Neural cell (in vitro differentiated cells): ENCODE data around the gene ITPKB. TPM values are rescaled to one million over a fixed set of nuclear protein-coding genes. Genes with fewer than 3 reads are reported as not detected.

Experiments
- H2AFZ ChIP-seq: fragments of 200-600, 300-800 bp; sonication (generic), shearing (Covaris generic); 2 replicates; pipeline ENCODE4 v1.6.0; 2014; ENCODE audit warnings: low read depth, mild to moderate bottlenecking, antibody characterized with exemption, low read length, moderate library complexity
- H3F3A ChIP-seq: fragments of 200-600 bp; shearing (Covaris generic); 2 replicates; pipeline ENCODE4 v1.6.1; 2016; ENCODE audit warnings: mild to moderate bottlenecking, moderate library complexity, mixed read lengths, antibody characterized with exemption, low read length; ENCODE audit not compliant: insufficient read depth, poor library complexity, severe bottlenecking
- H3K27ac ChIP-seq: fragments of 200-600, 300-800 bp; sonication (generic), shearing (Covaris generic); 2 replicates; pipeline ENCODE4 v1.5.1; 2014; ENCODE audit warnings: mild to moderate bottlenecking, low read length, moderate library complexity
- H3K27me3 ChIP-seq: fragments of 300-800, 200-600 bp; sonication (generic), shearing (Covaris generic); 2 replicates; pipeline ENCODE4 v1.6.0; 2014; ENCODE audit warnings: mild to moderate bottlenecking, low read depth, low read length, moderate library complexity; ENCODE audit not compliant: insufficient read depth
- H3K36me3 ChIP-seq: fragments of 300-800, 200-600 bp; sonication (generic), shearing (Covaris generic); 2 replicates; pipeline ENCODE4 v1.5.1; 2014; ENCODE audit warnings: mild to moderate bottlenecking, antibody characterized with exemption, low read length, moderate library complexity; ENCODE audit not compliant: insufficient read depth
- H3K4me2 ChIP-seq: fragments of 300-800, 200-600 bp; sonication (generic), shearing (Covaris generic); 2 replicates; pipeline ENCODE4 v1.6.0; 2014; ENCODE audit warnings: mild to moderate bottlenecking, low read length
- H3K4me3 ChIP-seq: fragments of 300-800, 200-600 bp; sonication (generic), shearing (Covaris generic); 2 replicates; pipeline ENCODE4 v1.5.1; 2014; ENCODE audit warnings: mild to moderate bottlenecking, low read length, moderate library complexity
- H3K79me2 ChIP-seq: fragments of 200-600 bp; shearing (Covaris generic); replicated peaks from 2 replicates; pipeline ENCODE4 v1.6.0; 2014; ENCODE audit warnings: mild to moderate bottlenecking, low read length, moderate library complexity; ENCODE audit not compliant: insufficient read depth
- H3K9ac ChIP-seq: fragments of 300-800, 200-600 bp; sonication (generic), shearing (Covaris generic); 2 replicates; pipeline ENCODE4 v1.6.1; 2016; ENCODE audit warnings: mild to moderate bottlenecking, low read length, mixed read lengths
- H3K9me2 ChIP-seq: fragments of 200-600 bp; shearing (Covaris generic); 2 replicates; pipeline ENCODE4 v1.6.1; 2016; ENCODE audit warnings: mild to moderate bottlenecking, low read length, mixed read lengths; ENCODE audit not compliant: insufficient read depth
- H3K9me3 ChIP-seq: fragments of 200-600, 300-800 bp; sonication (generic), shearing (Covaris generic); 2 replicates; pipeline ENCODE4 v1.6.1; 2016; ENCODE audit warnings: mild to moderate bottlenecking, mixed run types, low read length, moderate library complexity, mixed read lengths
- H4K20me1 ChIP-seq: fragments of 200-600 bp; shearing (Covaris generic); 2 replicates; pipeline ENCODE4 v1.6.1; 2016; ENCODE audit warnings: mild to moderate bottlenecking, mixed run types; ENCODE audit not compliant: insufficient read depth
- CTCF ChIP-seq: fragments of 450-650 bp; IDR thresholded peaks from 2 replicates; pipeline ENCODE4 v1.5.1; 2014; ENCODE audit warnings: antibody characterized with exemption, mild to moderate bottlenecking, moderate library complexity; ENCODE audit not compliant: poor library complexity, severe bottlenecking
- EP300 ChIP-seq: fragments of 450-650 bp; conservative IDR thresholded peaks from 2 replicates; pipeline ENCODE4 v1.6.1; 2014; ENCODE audit warnings: antibody characterized with exemption, mild to moderate bottlenecking, moderate library complexity; ENCODE audit not compliant: poor library complexity, severe bottlenecking
- EZH2 ChIP-seq: fragments of 200-600, 300-800 bp; shearing (Covaris generic), sonication (generic); IDR thresholded peaks from 2 replicates; pipeline ENCODE4 v1.6.1; 2014; ENCODE audit warnings: antibody characterized with exemption, low read length, borderline replicate concordance, mild to moderate bottlenecking; ENCODE audit not compliant: insufficient read depth, poor library complexity, severe bottlenecking
- MXI1 ChIP-seq: fragments of 450-650 bp; conservative IDR thresholded peaks from 2 replicates; pipeline ENCODE4 v1.6.1; 2014; ENCODE audit warnings: antibody characterized with exemption, mild to moderate bottlenecking; ENCODE audit not compliant: poor library complexity, severe bottlenecking
- POLR2AphosphoS5 ChIP-seq: IDR thresholded peaks from 2 replicates; pipeline ENCODE4 v1.6.1; 2012
- RAD21 ChIP-seq: fragments of 450-650 bp; conservative IDR thresholded peaks from 2 replicates; pipeline ENCODE4 v1.6.1; 2014; ENCODE audit warnings: antibody characterized with exemption, mild to moderate bottlenecking, moderate library complexity
- SMC3 ChIP-seq: fragments of 450-650 bp; conservative IDR thresholded peaks from 2 replicates; pipeline ENCODE4 v1.6.1; 2014; ENCODE audit warnings: antibody characterized with exemption, mild to moderate bottlenecking, moderate library complexity; ENCODE audit not compliant: poor library complexity
- TAF1 ChIP-seq: IDR thresholded peaks from 2 replicates; pipeline ENCODE4 v1.6.1; 2012; ENCODE audit warnings: low read depth
- polyA plus RNA-seq: library from polyadenylated mRNA; depleted of rRNA; stranded (reverse); fragments of >200 nt; gene quantifications from 2 replicates; pipeline ENCODE4 v1.2.3, GENCODE V29; 2014
- TF ChIP-seq, protein P1 (sequence below): IDR thresholded peaks from 2 replicates; pipeline ENCODE4 v1.6.1; 2012; ENCODE audit warnings: borderline replicate concordance

ITPKB gene
- polyA plus RNA-seq, 1 donor from 2014 or later, result 0.19 TPM

DNA sequence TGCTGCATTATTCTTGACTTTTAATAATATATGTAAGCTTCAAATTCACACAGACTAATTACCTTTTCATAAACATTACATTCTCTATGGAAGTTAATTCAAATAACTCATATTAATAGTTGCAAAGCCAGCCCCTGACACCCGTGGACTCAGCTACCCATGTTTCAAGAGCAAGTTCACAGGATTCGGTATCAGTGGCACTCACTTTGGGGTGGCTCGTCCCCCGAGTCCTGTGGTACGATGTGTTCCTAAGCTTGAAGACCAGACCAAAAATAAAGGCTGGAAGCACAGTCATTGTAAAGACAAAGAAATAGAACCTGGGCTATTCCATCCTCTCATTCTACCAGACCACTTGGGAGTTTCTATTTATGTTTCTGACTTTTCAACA, 70.9 kb downstream of the ITPKB start:
- no peak overlapping the region for H3K4me3 ChIP-seq
- H3K36me3 ChIP-seq, result no peaks in the 10 kb centered on the region
- H3K27me3 ChIP-seq, result no peaks in the 10 kb centered on the region
- H3K9me2 ChIP-seq, result no peaks in the 10 kb centered on the region
- no peak overlapping the region for H3K4me2 ChIP-seq
- H3K9me3 ChIP-seq, result no peaks in the 10 kb centered on the region
- H3K27ac ChIP-seq, result no peak overlapping the region
- no peaks in the 10 kb centered on the region for H3F3A ChIP-seq
- no peak overlapping the region for H2AFZ ChIP-seq
- no peaks in the 10 kb centered on the region for H3K79me2 ChIP-seq
- H4K20me1 ChIP-seq, result no peaks in the 10 kb centered on the region
- TF ChIP-seq, protein P1, sequence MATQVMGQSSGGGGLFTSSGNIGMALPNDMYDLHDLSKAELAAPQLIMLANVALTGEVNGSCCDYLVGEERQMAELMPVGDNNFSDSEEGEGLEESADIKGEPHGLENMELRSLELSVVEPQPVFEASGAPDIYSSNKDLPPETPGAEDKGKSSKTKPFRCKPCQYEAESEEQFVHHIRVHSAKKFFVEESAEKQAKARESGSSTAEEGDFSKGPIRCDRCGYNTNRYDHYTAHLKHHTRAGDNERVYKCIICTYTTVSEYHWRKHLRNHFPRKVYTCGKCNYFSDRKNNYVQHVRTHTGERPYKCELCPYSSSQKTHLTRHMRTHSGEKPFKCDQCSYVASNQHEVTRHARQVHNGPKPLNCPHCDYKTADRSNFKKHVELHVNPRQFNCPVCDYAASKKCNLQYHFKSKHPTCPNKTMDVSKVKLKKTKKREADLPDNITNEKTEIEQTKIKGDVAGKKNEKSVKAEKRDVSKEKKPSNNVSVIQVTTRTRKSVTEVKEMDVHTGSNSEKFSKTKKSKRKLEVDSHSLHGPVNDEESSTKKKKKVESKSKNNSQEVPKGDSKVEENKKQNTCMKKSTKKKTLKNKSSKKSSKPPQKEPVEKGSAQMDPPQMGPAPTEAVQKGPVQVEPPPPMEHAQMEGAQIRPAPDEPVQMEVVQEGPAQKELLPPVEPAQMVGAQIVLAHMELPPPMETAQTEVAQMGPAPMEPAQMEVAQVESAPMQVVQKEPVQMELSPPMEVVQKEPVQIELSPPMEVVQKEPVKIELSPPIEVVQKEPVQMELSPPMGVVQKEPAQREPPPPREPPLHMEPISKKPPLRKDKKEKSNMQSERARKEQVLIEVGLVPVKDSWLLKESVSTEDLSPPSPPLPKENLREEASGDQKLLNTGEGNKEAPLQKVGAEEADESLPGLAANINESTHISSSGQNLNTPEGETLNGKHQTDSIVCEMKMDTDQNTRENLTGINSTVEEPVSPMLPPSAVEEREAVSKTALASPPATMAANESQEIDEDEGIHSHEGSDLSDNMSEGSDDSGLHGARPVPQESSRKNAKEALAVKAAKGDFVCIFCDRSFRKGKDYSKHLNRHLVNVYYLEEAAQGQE, result no peak
- TF ChIP-seq MXI1, result no peak
- no peak for TF ChIP-seq SMC3
- TF ChIP-seq CTCF, result no peak
- TF ChIP-seq POLR2AphosphoS5, result no peak
- no peak for TF ChIP-seq RAD21
- no peak for TF ChIP-seq TAF1
- no peak for TF ChIP-seq EZH2
- no peak for TF ChIP-seq EP300
- H3K9ac ChIP-seq, result no peak overlapping the region

DNA sequence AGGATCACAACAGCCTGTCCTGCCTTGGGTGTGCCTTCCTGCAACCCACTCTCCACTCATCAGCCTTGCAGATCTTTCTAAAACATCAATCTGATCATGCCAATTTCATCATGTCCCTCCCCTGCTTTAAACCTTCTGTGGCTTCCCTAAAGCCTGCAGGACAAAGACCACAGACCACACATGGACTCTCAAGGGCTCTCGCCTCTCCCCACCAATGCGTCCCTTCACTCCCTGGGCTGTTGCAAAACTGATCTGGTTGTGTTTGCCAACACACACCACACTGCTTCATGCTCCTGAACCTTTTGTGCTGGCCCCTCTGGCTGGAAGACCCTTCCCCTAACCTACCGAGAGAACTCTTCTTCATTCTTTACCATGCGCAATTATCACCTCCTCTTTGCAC, 72.4 kb downstream of the ITPKB start:
- TF ChIP-seq EP300, result no peak
- no peak for TF ChIP-seq RAD21
- Histone ChIP-seq H3K27ac (no peak overlapping the region), H4K20me1 (no peaks in the 10 kb centered on the region), H2AFZ (no peak overlapping the region), H3K36me3 (no peaks in the 10 kb centered on the region), H3K9ac (no peak overlapping the region), H3K79me2 (no peaks in the 10 kb centered on the region), H3K4me3 (no peak overlapping the region), H3K9me2 (no peaks in the 10 kb centered on the region), H3K27me3 (no peaks in the 10 kb centered on the region), H3K4me2 (no peak overlapping the region), H3F3A (no peaks in the 10 kb centered on the region), H3K9me3 (no peaks in the 10 kb centered on the region)

GRCh38 chr1:226666164-226666506, 72.9 kb downstream of the ITPKB start:
- no peaks in the 10 kb centered on the region for H3K79me2 ChIP-seq
- no peak overlapping the region for H3K27ac ChIP-seq
- H2AFZ ChIP-seq, result no peak overlapping the region
- no peak overlapping the region for H3K4me3 ChIP-seq
- TF ChIP-seq RAD21 (no peak), EP300 (no peak), SMC3 (no peak), POLR2AphosphoS5 (no peak), TAF1 (no peak), EZH2 (no peak), MXI1 (no peak), CTCF (no peak)
- TF ChIP-seq, protein P1, result no peak
- H3K36me3 ChIP-seq, result no peaks in the 10 kb centered on the region
- H3K9ac ChIP-seq, result no peak overlapping the region
- H3K4me2 ChIP-seq, result no peak overlapping the region
- no peaks in the 10 kb centered on the region for H4K20me1 ChIP-seq
- H3K9me2 ChIP-seq, result no peaks in the 10 kb centered on the region
- H3K9me3 ChIP-seq, result no peaks in the 10 kb centered on the region
- H3K27me3 ChIP-seq, result no peaks in the 10 kb centered on the region
- H3F3A ChIP-seq, result no peaks in the 10 kb centered on the region
